ENCODE results near the gene DAAM2.

DNA sequence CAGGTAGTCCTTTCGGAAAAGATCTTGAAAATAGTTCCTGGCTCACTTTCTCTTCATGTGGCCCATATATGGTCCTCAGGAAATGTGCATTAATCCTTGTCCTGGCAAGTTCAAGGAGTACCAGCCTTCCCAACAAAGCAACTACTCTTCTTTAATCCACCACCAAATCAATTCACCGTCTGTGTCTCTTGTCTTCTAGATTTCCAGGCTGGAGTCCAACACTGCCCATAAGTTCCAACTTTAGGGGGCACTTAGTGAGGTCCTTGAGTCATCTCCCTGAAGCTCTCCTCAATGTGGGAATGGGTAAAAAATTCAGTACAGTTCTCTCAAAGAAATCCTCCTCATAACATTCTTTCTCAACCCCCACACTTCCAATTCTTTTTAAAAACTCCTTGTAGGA is 6.9 kb upstream of the DAAM2 start:
- TF ChIP-seq POLR2A (IDR thresholded peaks at IDR 0.05; ENCODE audit: low read length) (no peak), GATA1 (IDR thresholded peaks at IDR 0.05; ENCODE audit: low read depth, low read length) (no peak)
